Astrocyte of the cerebellum (primary cell): Measurements from ENCODE around the gene CHTF18.

Experiments
- DNase-seq: peaks from one replicate; pipeline ENCODE4 v3.0.0-alpha.2; 2011; ENCODE audit warnings: low read depth
- H3K4me3 ChIP-seq: 2 replicates; pipeline ENCODE4 v1.5.1; 2011; ENCODE audit warnings: mild to moderate bottlenecking, low read depth, low read length, moderate library complexity
- in situ Hi-C: cut with HindIII; loops from 2 replicates; pipeline ENCODE4 v1.10.0; 2017; ENCODE audit warnings: low sequenced_read_pairs
- TF ChIP-seq, protein P1 (sequence below): IDR thresholded peaks from 2 replicates; pipeline ENCODE4 v1.5.1; 2012; ENCODE audit warnings: low read length, low read depth, moderate library complexity, mild to moderate bottlenecking; ENCODE audit errors: missing control alignments

CHTF18 gene

DNA sequence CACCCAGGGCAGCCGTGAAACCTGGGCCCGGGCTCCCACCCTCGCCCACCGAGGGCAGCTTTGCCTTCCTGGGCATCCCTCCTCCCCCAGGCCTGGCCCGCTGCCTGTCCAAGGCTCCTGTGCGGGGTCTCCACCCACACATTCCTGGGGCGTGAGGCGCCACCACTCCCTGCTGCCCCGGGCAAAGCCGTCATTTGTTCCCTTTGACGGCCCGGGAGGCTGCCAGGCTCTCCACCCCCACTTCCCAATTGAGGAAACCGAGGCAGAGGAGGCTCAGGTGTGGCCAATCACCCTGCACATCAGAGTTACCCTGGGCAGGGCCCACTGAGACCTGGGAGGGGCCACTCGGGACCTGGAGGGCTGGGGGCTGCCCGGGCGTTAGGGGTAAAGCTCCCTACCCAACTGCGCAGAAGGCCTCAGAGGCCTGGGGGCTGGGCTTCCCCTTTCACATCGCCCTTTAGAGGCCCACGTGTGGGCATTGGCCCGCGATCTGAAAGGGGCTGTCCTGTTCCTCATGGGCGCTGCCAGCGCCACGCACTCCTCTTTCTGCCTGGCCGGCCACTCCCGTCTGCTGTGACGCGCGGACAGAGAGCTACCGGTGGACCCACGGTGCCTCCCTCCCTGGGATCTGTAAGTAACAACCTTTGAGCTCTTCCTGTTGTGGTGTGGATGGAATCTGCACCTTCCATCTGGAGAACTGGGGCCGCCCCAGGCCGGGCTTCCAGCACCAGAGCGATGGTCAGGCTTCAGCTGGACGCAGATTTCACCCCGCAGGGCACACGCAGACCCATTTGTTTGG is 27.7 kb upstream of the CHTF18 start, which contains the start of gene MSLN:
TSS of gene MSLN (plus strand) at position 190 of the 799 bp plus-strand sequence. CDS start 1,947 bp downstream, outside the sequence.
- H3K4me3 ChIP-seq, result no peak within 1 kb of the TSS
- in situ Hi-C loops, result no loop called here
- no peak for DNase-seq
- TF ChIP-seq, protein P1, sequence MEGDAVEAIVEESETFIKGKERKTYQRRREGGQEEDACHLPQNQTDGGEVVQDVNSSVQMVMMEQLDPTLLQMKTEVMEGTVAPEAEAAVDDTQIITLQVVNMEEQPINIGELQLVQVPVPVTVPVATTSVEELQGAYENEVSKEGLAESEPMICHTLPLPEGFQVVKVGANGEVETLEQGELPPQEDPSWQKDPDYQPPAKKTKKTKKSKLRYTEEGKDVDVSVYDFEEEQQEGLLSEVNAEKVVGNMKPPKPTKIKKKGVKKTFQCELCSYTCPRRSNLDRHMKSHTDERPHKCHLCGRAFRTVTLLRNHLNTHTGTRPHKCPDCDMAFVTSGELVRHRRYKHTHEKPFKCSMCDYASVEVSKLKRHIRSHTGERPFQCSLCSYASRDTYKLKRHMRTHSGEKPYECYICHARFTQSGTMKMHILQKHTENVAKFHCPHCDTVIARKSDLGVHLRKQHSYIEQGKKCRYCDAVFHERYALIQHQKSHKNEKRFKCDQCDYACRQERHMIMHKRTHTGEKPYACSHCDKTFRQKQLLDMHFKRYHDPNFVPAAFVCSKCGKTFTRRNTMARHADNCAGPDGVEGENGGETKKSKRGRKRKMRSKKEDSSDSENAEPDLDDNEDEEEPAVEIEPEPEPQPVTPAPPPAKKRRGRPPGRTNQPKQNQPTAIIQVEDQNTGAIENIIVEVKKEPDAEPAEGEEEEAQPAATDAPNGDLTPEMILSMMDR, result no peak

DNA sequence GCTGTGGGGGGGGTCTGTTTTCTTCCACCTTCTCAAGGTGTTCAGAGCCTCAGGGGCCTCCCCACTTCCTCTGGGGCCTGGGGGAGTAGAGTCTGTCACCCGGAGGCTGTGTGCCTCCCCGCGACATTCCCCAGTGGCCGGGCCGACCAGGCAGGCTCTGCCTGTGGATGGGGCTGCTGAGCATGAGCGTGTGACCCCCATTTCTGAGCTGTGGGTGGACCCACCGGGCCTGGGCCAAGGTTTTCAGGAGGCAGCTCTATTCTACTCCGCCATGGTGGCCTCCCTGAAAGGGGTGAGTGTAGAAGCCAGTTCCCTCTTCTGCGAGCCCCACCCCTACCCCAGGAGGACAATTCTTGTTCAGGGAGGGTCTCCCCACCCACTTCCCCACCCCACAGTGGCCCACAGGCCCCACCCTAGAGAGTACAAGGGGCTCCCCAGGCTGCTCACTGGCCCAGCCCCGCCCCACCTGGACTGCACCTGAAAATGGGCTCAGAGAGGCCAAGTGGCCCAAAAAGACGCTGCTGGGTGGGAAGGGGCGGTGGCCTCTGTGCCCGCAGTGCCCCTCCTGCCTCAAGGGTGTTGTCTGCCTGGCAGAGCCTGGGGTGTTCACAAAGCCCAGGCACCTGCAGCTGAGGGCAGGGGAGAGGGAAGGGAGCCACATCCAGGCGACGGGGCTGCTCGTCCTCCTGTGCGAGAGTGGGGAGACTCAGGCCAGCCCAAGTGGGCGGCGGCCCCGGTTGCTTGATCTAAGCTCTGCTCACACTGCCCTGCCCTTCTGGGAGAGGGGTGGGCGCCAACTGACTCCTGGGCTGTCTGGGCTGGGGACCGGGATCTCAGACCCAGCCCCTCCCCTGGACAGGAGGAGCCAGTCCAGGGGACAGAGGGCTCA is 26.6 kb upstream of the CHTF18 start:
- no peak for DNase-seq
- in situ Hi-C loops, result no loop called here
- TF ChIP-seq, protein P1, result no peak
- no peak overlapping the region for H3K4me3 ChIP-seq

DNA sequence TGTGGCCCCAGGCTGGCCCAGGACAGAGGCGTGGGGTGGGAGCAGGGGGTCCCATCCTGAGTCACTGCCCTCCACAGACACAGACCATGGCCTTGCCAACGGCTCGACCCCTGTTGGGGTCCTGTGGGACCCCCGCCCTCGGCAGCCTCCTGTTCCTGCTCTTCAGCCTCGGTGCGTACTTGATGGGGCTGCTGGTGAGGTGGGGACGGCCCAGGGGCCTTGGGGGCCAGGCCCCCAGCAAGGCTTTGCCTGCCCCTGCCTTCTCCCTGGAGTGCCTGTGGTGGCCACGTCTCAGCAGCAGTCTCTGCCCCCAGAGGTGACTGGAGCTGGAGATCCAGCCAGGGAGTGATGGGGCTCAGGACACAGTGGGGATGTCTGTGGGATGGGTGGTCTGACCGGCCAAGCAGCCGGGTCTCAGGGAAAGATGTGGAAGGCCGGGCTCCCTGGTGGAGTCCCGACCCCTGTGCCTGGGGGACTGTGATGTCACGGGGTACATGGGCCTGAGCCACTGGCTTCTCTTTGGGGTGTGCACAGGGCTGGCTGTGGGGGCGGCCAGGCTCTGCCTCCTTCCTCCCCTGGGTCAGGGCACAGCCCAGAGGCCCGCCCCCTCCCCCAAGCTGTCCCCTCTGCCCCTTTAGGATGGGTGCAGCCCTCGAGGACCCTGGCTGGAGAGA is 25.7 kb upstream of the CHTF18 start:
- in situ Hi-C loops, result no loop called here
- no peak for DNase-seq
- TF ChIP-seq, protein P1, result no peak
- no peak overlapping the region for H3K4me3 ChIP-seq

DNA sequence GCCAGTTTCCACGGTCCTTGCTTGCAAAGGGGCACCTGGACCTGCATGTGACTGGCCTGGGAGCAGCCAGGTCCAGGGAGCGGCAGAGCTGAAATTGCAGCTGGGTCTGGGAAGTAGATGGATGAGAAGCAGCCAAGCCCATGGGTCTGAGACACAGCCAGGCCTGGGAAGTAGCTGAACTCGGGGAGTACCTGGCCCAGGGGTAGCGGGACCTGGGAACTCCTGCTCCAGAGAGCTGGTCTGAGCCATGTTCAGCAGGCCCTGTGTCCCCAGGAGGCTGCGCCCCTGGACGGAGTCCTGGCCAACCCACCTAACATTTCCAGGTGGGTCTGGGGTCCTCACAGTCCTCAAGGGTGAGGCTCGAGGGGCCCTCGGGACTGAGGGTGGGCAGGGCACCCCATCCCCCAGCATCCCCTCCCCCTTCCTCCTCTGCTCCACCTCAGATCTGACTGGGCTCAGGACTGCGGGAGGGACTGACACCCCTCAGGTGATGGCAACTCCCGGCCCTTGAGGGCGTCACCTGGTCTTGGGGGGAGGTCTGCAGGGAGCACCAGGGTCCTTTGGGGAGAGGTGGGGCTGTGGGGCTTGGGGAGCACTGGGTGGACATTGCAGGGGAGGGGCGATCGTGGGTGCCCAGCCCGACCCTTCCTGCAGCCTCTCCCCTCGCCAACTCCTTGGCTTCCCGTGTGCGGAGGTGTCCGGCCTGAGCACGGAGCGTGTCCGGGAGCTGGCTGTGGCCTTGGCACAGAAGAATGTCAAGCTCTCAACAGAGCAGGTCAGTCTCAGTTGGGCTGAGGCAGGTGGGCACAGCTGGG is 24.8 kb upstream of the CHTF18 start:
- DNase-seq, result no peak
- TF ChIP-seq, protein P1, result no peak
- H3K4me3 ChIP-seq, result no peak overlapping the region
- in situ Hi-C loops, result no loop called here

DNA sequence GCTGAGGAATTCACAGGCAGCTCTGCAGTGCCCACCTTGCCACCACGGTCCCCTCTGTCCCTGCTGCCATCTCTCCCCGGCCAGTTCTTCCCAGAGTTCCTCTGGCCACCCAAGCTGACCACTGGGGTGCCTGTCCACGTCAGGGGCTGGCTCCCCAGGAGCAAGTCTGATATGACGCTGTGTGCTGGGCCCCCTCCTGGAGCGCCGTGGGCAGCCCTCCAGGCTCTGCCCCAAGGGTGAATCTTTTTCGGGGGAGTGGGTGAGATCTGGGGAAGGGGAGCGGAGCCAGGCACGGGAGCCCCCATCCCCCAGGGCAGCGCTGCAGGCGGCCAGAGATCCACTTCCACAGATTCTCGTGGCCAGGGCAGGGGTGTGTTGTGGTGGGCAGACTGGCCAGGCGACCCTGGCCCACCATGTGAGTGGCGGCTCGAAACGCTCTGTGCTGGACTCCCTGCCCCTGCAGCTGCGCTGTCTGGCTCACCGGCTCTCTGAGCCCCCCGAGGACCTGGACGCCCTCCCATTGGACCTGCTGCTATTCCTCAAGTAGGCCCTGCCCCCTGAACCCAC is 24.2 kb upstream of the CHTF18 start:
- in situ Hi-C loops, result no loop called here
- TF ChIP-seq, protein P1, result no peak
- DNase-seq, result no peak
- no peak overlapping the region for H3K4me3 ChIP-seq
